ENCODE results near the gene LYSMD2.
"Not testable (repeated sequence)": the region's sequence is repeated elsewhere in the genome, so short reads cannot be mapped to it uniquely, and the experiment has no call there.

The LYSMD2 gene

DNA sequence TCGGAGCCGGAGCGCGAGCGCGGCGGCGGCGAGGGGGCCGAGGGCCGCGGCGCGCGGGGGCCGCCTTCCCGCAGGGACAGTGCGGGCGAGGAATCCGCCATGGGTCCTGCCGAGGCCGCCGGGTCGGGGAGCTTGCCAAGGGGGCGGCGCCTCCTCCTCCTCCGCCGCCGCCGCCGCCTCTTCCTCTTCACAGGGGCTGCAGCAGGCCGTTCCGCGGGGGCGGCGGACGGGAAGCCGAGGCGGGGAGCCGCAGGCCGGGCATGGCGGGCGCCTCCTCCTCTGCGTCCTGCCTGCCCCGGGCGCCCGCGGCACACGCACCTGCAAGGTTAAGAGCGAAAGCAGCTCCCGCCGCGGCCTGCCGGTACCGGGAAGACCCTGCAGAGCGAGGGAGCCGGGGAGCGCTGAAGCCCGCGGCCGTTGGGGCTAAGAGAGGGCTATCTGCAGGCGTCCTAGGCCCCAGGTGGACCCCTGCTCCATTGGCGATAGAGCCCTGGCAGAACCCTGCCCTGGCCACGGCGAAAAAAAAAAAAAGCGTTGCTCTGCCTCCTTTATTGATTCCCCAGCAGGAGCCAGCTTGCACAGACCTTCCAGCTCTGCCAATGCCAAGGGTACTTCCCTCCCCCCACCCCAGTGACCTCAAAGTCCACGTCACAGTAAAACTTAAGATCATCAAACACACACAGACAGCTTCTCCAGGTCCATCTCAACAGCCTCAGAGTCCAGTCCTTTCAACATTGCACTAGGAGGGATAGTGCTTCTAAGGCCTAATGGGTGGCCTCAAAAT lies at the start of gene LYSMD2:
Gene LYSMD2, minus strand, starts transcription at position 134 of the 784 bp plus-strand sequence. Its CDS starts 33 bp downstream, at position 101.
- peak in 46 of 56 donors; percentile 14 to 76 (median 54) for DNase-seq

- not testable (repeated sequence) for DNase-seq
Observed at GRCh38 chr15:51787130-51787529, 49.7 kb upstream of the LYSMD2 start.

- no peak for DNase-seq
Observed at GRCh38 chr15:51783967-51784366, 46.5 kb upstream of the LYSMD2 start.

- DNase-seq = no peak
Observed at GRCh38 chr15:51782357-51782896, 45.0 kb upstream of the LYSMD2 start.

DNA sequence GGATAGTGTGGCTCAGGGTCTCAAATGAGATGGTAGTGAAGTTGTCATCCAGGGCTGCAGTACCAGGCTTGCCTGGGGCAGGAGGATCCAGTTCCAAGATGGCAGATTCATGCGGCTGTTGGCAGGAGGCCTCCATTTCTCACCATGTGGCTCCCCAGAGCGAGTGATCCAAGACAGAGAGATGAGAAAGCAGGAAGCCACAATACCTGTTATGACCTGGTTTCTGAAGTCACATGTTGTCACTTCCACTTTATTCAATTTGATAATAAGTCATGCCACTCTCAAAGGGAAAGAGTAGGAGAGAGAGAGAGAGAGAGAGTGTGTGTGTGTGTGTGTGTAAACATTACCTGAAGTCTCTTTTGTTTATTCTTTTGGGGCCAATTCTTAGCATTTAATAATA lies 44.1 kb upstream of the LYSMD2 start:
- no peak for DNase-seq

DNA sequence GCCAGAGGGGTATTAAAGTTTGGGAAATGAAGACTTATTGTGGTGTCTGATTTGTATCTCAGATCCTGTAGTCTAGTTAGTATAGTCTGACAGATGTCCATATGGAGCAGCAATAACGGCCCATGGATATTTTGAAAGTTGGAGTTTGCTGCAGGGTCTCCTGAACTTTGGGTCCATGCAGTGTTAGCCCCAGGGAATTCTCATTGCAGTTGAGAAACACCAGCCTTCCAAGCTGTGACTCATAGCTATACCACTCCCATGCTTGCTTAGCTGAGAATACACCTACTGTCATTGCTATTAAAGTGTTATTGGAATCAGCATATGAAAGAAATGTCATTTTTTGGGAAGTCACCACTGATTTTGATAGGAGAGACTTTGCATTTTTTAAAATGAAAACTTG lies 43.2 kb upstream of the LYSMD2 start:
- DNase-seq = no peak

DNA sequence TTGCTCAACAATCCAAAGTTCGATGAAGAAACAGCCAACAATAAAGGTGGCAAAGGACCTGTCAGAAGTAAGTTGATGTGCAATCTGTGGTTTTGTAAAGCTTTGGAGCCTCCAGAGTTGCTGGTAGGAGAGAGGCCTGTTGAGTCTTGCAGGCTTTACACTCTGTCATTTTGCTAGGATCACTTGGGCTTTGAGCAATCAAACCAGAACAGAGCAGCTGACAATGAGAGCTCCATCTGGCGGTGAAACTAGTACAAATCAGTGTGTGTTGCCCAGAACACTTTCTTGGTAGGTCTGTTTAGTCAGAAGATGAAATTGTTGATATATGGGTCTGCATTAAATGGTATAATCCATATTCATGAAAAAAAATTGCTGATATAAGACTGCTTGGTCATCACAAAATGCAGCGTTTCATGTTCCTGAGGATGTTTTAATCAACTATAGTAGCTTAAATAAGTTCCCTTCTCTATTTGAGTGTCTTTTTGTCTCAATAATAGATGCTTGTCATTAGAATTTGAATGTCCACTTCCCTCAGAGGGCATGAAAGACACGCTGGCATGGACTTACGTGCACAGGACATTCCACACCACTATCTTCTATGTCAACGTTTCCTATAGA lies 39.6 kb upstream of the LYSMD2 start:
- DNase-seq = peak in 41 of 56 donors; percentile 7 to 90 (median 47)

DNA sequence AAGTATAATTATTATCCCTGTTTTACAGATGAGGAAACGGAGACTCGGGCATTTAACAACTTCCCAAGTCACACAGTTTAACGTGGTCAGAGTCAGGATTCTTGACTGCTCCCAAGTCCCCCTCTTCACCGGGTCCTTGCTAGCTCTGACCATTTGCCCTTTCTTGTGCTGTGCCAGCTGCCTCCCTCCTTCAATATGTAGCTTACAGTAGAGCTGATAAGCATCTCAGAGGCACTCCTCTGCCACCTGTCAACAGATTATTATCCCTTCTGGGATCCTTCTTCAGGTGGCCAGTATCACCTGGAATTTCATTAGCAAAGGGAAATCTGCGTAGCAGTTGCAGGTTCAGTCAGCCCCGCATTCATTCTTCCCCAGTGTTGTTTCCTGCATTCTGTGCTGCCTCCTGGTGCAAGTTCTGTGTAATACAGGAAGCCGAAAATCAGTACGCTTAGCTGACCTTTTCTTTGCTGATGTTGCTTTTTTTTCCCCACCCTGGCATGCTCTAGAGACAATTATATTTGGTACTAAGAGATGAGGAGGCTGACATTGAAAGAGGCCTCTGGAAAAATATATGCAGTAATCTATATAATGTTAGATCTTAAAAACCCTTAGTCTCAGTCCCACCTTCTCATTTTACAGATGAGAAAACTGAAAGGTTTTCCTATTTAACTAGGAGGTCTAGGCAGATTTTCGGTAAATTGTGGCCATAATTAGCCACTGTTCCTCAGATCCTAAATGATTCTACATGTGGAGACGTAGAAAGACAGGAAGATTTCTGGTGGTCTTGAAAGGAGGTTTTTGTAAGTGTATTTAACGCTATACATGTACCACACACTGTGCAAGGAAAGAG lies 38.7 kb upstream of the LYSMD2 start:
- peak in 28 of 56 donors; percentile 7 to 63 (median 28) for DNase-seq

DNA sequence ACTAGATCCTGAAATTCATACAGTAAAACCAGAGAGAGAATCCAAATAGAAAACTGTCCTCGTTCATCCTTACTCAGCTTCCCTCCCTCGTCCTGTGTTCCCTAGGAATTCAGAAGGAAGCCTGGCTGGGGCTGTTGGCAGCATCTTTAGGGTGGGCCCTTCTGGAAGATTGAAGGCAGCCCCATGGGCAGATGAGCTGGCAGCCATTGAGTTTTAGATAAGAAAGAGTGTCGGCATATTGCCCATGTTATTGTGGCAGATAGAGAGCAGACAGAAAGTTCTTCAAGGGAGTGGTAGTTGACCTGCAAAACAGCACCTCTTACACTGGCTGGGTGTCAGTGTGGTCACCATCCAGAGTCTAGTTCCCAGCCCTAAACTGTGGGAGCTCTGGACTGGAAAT lies 37.5 kb upstream of the LYSMD2 start:
- DNase-seq = no peak

- DNase-seq = no peak
Observed at GRCh38 chr15:51771773-51772172, 34.3 kb upstream of the LYSMD2 start.

DNA sequence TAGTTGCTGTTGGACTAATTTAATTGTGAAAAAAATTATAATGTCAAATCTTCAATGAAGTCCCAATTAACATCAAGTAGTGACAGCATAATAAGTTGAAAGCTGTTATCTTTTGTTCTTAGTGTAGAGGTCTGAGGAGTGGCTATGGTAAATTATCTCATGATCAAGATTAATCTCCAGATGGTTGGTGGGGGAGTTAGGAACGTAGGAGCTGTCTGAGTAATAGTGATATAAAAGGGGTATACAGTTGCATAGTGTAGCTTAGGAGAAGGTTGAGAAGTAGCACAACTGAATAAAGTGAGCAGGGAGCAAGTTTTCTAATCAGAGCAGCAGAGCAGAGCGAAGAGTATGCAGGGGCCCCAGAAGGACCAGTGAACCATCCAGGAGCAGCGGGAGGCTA lies 33.4 kb upstream of the LYSMD2 start:
- DNase-seq = no peak

DNA sequence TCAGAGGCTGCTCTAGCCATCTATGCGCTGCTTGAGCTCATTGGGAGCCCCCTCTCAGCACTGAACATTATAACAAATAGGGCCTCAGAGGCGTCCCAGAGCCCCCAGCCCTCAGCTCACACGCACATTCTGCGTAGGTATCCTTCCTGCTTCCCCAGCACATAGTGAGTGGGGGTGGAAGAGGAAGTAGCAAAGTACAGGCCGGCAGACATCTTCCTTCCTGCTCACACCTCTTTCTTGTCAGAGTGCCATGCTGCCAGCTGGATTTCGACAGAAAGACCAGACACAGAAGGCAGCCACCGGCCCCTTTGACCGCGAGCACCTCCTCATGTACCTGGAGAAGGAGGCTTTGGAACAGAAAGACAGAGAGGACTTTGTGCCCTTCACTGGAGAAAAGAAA lies 30.6 kb upstream of the LYSMD2 start:
- DNase-seq = peak in 2 of 56 donors; percentile 6 to 17

DNA sequence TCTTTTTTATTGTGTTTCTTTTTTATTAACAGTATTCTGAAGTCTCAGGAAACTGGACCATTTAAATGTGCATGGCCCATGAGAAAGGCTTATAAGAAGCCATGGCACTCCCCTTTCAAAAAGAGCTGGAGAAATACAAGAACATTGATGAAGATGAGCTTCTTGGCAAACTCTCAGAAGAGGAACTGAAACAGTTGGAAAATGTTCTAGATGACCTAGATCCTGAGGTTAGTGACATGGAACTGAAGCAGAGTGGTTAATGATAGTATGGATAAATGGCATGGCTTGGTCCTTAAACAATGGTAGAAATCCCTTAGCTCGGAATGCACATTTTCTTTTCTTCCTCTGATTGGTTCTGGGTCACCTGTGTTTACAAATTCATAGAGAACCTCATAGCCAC lies 28.9 kb upstream of the LYSMD2 start:
- no peak for DNase-seq

DNA sequence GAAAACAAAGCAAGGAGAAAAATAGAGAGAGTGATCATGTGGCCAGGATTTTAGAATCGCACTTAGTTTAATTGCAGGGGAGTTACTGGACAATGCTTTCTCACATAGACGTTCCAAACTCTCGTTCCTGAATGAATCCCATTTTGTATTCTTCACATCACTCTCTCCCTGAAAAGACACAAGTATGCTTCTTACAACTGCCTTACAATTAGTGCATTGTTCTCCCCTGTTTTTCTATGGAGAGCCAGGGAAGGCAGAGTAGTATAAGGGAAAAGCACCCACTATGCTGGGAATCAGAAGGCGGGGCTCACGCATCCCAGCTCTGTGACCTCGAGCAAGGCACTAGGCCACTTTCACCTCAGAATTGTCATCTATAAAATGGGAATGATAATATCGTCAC lies 28.3 kb upstream of the LYSMD2 start:
- peak in 23 of 56 donors; percentile 7 to 89 (median 31) for DNase-seq

DNA sequence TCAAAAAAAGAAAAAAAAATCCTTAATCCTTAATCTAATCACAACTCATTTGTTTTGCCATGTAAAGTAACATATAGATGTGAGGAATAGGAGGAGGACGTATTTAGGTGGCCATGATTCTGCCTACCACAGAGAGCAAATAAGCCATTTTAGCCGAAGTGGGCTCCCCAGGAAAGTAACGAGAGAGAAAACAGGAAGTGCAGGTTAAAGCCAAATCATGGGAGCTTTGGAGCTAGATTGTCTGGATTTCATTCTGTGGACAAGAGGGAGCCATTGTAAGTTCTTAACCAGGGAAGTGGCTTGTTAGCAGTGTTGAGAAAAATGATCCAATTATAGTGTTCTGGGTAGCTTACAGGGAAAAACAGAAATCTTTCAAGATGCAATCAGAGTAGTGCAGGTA lies 23.4 kb upstream of the LYSMD2 start:
- no peak for DNase-seq

DNA sequence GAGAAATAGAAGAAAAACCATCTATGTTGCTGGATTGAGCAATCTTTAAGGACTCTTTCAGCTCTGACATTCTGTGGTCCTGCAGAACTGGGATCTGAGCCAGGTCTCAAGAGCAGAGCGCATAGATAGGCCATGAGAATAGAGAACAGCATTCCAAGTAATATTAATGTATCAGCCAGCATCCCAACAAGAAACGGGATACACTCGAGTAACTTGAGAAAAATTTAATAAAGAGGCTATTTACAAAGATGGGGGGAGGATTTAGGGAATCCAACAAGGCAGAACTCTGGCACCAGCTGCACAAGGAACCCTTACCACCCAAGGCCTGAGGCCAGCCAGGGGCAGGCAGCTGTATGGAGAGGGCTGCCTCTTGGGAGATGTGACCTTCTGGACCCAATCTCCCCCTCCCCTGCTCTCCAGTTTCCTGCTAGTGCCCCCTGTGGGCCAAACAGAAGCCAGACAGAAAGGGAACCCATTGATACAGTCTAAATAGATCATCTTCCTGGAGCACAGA lies 22.2 kb upstream of the LYSMD2 start:
- peak in 1 of 56 donors; percentile 27 for DNase-seq

DNA sequence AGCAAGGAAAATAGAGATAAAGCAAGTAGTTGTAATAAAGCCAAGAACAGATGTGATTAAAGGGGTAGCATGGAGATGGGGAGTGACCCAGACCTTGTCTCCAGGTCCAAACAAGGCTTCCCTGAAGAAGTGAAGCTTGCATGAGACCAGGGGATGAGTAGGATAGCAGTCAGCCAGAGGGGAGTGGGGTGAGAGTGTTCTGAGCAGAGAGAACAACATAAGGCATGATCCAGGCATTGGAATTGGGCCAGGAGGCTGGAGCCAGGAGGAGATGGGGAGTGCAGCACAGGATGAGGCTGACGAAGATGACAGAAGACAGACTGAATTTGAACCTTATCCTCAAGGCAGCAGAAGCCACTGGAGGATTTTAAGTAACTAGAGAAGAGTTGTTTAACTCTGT lies 21.2 kb upstream of the LYSMD2 start:
- DNase-seq = peak in 34 of 56 donors; percentile 9 to 71 (median 40)

DNA sequence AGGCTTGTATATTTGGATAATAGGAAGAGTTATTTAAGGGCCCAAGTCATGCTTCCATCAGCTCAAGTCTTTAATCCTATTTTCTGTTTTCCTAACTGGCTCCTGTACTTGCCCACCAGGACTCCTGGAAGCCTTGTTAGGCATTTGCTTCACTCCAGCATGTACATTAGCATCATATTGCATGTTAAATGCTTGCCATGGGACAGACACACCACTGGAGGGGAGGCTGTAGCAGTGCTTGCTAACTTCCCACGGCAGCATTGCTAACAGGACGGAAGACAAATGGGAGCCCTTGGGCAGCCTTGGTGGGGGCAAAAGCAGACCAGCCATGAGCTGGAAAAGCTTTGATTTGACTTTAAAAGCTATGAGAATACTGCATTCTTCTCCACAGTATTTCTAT lies 20.0 kb upstream of the LYSMD2 start:
- DNase-seq = no peak

GRCh38 chr15:51756482-51756881 lies 19.0 kb upstream of the LYSMD2 start:
- no peak for DNase-seq

DNA sequence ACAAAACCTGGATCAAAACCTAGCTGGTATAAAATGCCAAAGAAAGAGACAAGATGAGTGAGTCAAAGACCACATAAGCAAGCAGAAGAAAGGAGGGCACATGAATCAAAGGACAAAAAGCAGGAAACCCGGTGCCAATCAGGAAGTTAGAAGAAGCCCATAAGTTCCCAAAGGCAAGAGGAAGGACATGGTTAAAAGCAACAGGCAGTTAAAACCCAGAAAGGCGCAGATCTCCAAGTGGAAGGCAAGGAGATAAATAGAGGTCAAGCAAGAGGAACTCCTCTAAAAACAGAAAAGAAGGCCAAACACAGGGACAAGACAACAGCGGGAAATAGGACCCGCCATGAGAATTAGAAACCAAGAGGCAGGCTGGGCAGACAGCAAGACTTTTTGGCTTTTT lies 18.3 kb upstream of the LYSMD2 start:
- no peak for DNase-seq

DNA sequence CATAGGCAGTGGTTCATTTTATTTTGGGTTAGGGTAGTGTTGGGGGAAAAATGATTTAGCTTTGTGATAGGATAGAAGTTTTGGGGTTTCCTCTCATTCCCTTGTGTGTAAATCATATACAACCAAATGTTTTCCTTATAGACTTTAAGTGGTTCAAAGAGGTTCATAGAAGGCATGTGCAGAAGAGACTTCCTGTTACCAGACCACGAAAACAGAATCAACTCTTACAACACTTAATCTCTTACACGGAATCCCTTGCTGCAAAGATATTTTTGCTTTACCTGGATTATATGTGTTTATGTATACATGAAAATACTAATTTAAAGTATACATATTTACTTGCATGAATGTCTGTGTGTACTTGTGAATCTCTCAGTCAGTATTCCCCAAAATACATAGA lies 16.8 kb upstream of the LYSMD2 start:
- no peak for DNase-seq

- DNase-seq = no peak
Observed at GRCh38 chr15:51752888-51753287, 15.4 kb upstream of the LYSMD2 start.
